ENCODE measurements around the gene CRTAC1.

CRTAC1 gene

DNA sequence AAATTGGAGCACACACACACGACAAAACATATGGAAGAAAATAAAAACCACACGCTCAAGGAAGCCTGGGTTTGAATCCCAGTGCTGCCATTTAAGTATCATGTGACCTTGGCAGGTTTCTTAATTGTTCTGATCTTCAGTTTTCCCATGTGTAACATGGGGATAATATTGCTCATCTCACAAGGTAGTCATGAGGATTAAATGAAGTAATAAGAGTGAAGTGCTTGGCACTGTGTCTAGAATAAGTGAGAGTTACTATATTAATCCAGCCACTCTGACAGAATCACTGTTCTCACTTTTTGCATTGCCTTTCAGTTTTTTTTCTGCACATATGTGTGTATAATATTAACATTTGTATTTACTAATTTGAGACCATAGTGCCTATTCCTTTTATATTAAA lies 137.5 kb downstream of the CRTAC1 start:
- TF ChIP-seq, protein P1, sequence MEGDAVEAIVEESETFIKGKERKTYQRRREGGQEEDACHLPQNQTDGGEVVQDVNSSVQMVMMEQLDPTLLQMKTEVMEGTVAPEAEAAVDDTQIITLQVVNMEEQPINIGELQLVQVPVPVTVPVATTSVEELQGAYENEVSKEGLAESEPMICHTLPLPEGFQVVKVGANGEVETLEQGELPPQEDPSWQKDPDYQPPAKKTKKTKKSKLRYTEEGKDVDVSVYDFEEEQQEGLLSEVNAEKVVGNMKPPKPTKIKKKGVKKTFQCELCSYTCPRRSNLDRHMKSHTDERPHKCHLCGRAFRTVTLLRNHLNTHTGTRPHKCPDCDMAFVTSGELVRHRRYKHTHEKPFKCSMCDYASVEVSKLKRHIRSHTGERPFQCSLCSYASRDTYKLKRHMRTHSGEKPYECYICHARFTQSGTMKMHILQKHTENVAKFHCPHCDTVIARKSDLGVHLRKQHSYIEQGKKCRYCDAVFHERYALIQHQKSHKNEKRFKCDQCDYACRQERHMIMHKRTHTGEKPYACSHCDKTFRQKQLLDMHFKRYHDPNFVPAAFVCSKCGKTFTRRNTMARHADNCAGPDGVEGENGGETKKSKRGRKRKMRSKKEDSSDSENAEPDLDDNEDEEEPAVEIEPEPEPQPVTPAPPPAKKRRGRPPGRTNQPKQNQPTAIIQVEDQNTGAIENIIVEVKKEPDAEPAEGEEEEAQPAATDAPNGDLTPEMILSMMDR (IDR thresholded peaks at IDR 0.05; ENCODE audit: borderline replicate concordance, insufficient read depth, low read depth, low read length): no peak
- no peak overlapping the region for H3K4me3 ChIP-seq (ENCODE audit: low read depth, low read length)

GRCh38 chr10:97892506-97892905 lies 137.9 kb downstream of the CRTAC1 start:
- no peak overlapping the region for H3K4me3 ChIP-seq (ENCODE audit: low read depth, low read length)
- TF ChIP-seq, protein P1 (IDR thresholded peaks at IDR 0.05; ENCODE audit: borderline replicate concordance, insufficient read depth, low read depth, low read length): no peak

DNA sequence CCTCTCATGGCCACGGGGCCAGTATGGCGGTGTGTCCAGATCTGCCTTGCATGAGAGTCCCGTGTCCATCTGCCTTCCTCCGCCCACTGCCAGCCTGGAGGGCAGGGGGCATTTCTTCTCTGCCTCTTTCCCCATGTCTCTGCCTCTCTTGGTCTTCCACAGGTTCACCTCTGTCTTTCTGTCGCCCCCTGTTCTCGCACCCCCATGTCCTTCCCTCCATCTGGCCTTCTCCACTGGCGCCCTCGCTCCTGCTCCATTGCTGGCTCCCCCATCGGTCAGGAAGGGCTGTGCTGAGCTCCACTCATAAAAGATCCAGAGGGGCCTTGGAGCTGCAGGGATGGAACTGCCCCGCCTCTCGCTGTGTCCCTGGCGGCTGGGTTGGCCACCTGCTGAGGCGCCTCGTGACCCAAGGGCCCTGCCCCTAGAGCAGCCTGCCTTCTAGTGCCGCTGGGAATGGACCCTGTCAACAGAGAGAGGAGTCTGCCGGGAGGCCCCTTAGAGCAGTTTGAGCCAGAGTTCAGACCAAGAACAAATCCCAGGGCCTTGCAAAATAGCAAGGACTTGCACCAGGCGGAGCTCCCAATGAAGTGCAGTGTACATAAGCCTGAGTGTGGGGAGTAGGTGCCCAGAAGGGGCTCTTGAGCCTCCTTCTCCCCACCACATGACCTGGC lies 138.8 kb downstream of the CRTAC1 start:
- TF ChIP-seq, protein P1 (IDR thresholded peaks at IDR 0.05; ENCODE audit: borderline replicate concordance, insufficient read depth, low read depth, low read length): no peak
- no peak overlapping the region for H3K4me3 ChIP-seq (ENCODE audit: low read depth, low read length)

GRCh38 chr10:97889461-97890265 lies 140.8 kb downstream of the CRTAC1 start:
- no peak overlapping the region for H3K4me3 ChIP-seq (ENCODE audit: low read depth, low read length)
- TF ChIP-seq, protein P1 (IDR thresholded peaks at IDR 0.05; ENCODE audit: borderline replicate concordance, insufficient read depth, low read depth, low read length): no peak

DNA sequence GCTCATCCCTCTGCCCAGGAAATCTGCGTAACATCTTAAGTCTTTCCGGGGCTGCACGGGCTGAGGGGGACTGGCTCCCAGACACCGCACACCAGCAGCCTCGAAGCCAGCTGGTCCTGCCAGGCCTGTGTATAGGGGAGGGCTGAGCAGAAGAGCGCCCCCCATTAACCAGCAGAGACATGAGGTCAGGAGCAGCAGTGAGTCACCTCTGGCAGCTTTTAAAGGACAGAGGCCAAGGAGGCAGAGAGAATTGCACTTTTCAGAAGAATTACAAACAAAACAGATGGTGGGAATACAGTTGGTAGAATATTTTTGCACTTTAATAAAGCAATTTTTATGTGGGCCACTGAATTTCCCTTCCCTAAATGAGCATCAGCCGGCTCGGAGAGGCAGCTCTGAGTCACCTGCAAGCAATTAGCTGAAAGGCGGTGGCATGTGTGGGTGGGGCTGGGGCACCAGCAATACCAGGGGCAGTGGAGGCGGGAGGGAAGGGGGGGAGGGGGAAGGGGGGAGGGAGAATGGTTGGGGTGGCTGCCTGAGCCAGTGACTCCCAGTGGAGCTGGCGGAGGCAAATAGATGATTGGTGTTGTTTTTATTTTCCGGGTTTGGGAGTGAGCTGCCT lies 141.7 kb downstream of the CRTAC1 start:
- H3K4me3 ChIP-seq (ENCODE audit: low read depth, low read length): no peak overlapping the region

DNA sequence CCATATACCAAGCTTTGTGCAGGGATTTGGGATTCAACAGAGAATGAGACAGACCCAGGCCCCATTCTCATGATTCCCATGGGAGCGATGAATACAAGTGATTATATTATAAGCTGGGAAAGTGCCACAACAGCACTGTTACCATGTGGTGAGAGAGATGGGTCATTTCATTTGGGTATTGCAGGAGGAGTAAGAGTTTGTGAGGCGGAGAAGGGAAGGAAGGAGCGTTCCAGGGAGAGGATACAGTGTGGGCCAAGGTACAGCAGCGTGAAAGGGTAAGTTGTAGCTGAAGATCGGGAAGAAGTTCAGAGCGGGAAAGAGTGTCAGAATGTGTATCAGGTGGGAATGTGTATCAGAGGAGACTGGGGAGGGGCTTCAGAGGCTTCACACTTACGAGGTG lies 142.3 kb downstream of the CRTAC1 start:
- TF ChIP-seq, protein P1 (IDR thresholded peaks at IDR 0.05; ENCODE audit: borderline replicate concordance, insufficient read depth, low read depth, low read length): no peak
- no peak overlapping the region for H3K4me3 ChIP-seq (ENCODE audit: low read depth, low read length)

More for the DNA sequence above, 141.7 kb downstream of the CRTAC1 start:
- TF ChIP-seq, protein P1 (IDR thresholded peaks at IDR 0.05; ENCODE audit: borderline replicate concordance, insufficient read depth, low read depth, low read length): no peak

Measured in GM12875 (cell line).